GM18519 (cell line): ENCODE results near the gene FKBP8.

ENCODE experiments used
- ATAC-seq: cut with Tn5 transposase; IDR thresholded peaks from one replicate; pipeline ENCODE4 v1.9.1; 2021; ENCODE audit warnings: mild to moderate bottlenecking, moderate library complexity; ENCODE audit not compliant: unreplicated experiment, low FRiP score

The FKBP8 gene

GRCh38 chr19:18488838-18489626 lies 54.3 kb downstream of the FKBP8 start:
- ATAC-seq: no peak

- no peak for ATAC-seq
Observed at GRCh38 chr19:18488403-18488723, 55.0 kb downstream of the FKBP8 start.

- ATAC-seq: no peak
Observed at GRCh38 chr19:18487576-18488402, 55.6 kb downstream of the FKBP8 start.

- ATAC-seq: no peak
Observed at GRCh38 chr19:18486746-18487145, 56.6 kb downstream of the FKBP8 start.

- ATAC-seq: no peak
Observed at GRCh38 chr19:18484992-18485391, 58.4 kb downstream of the FKBP8 start.

- ATAC-seq: no peak
Observed at GRCh38 chr19:18483119-18483890, 60.1 kb downstream of the FKBP8 start.
